PC-3 (cell line): ENCODE data around the gene TAF11L11. TPM values are rescaled to one million over a fixed set of nuclear protein-coding genes. Genes with fewer than 3 reads are reported as not detected.
"Not testable (repeated sequence)": the region's sequence is repeated elsewhere in the genome, so short reads cannot be mapped to it uniquely, and the experiment has no call there.

Experiments used
- ATAC-seq: fragments of 200-7000 bp; cut with Tn5 transposase; 2 replicates; pipeline ENCODE4 v1.9.1; 2020; ENCODE audit warnings: mild to moderate bottlenecking, moderate library complexity
- BruUV-seq: library from RNA; stranded (reverse); fragments of 400-500 nt; replicated peaks from 2 replicates; lab custom pipeline; 2021; lab: Mats Ljungman, UMichigan
- CTCF ChIA-PET: fragments of 300-600 bp; sonication (Branson Sonifier 250); formaldehyde crosslinking; loops from one replicate; lab custom pipeline; 2022; ENCODE audit warnings: antibody characterized with exemption; lab: Charles Lee
- POLR2A ChIA-PET: fragments of 300-600 bp; sonication (Branson Sonifier 250); formaldehyde crosslinking; loops from one replicate; lab custom pipeline; 2022; ENCODE audit warnings: antibody characterized with exemption; ENCODE audit not compliant: unreplicated experiment; lab: Charles Lee
- DNase-seq: peaks from one replicate; pipeline ENCODE4 v3.0.0-alpha.2; 2015
- H2AFZ ChIP-seq: fragments of 300-600 bp; sonication (generic); 2 replicates; pipeline ENCODE4 v1.6.0; 2016; ENCODE audit warnings: antibody characterized with exemption, low read length
- H3F3A ChIP-seq: fragments of 300-600 bp; sonication (generic); one replicate; pipeline ENCODE4 v1.6.0; 2017; ENCODE audit warnings: antibody characterized with exemption, low read length, control low read depth, mild to moderate bottlenecking; ENCODE audit not compliant: unreplicated experiment
- H3K27ac ChIP-seq: fragments of 300-600 bp; sonication (generic); 2 replicates; pipeline ENCODE4 v1.5.1; 2016; ENCODE audit warnings: mild to moderate bottlenecking, low read length
- H3K27me3 ChIP-seq: fragments of 300-600 bp; sonication (generic); 2 replicates; pipeline ENCODE4 v1.6.1; 2016; ENCODE audit warnings: low read length, mixed read lengths
- H3K36me3 ChIP-seq: fragments of 300-600 bp; sonication (generic); 2 replicates; pipeline ENCODE4 v1.6.1; 2016; ENCODE audit warnings: low read depth, mixed run types, low read length, mixed read lengths
- H3K4me1 ChIP-seq: fragments of 300-600 bp; sonication (generic); 2 replicates; pipeline ENCODE4 v1.5.1; 2016; ENCODE audit warnings: low read length; ENCODE audit not compliant: insufficient read depth
- H3K4me2 ChIP-seq: fragments of 300-600 bp; sonication (generic); 2 replicates; pipeline ENCODE4 v1.6.0; 2016; ENCODE audit warnings: low read length
- H3K4me3 ChIP-seq: fragments of 300-600 bp; sonication (generic); 2 replicates; pipeline ENCODE4 v1.5.1; 2016; ENCODE audit warnings: mild to moderate bottlenecking, low read length, mixed read lengths
- H3K79me2 ChIP-seq: fragments of 300-600 bp; sonication (generic); 2 replicates; pipeline ENCODE4 v1.6.1; 2017; ENCODE audit warnings: low read length, mixed read lengths
- H3K9ac ChIP-seq: fragments of 300-600 bp; sonication (generic); 2 replicates; pipeline ENCODE4 v1.6.0; 2016; ENCODE audit warnings: mild to moderate bottlenecking, low read length
- H3K9me2 ChIP-seq: fragments of 300-600 bp; sonication (generic); replicated peaks from 2 replicates; pipeline ENCODE4 v1.6.1; 2016; ENCODE audit warnings: mixed run types, low read length, mixed read lengths
- H3K9me3 ChIP-seq: fragments of 300-600 bp; sonication (generic); 2 replicates; pipeline ENCODE4 v1.6.1; 2016; ENCODE audit warnings: low read length, mixed read lengths
- H4K20me1 ChIP-seq: fragments of 300-600 bp; sonication (generic); 2 replicates; pipeline ENCODE4 v1.6.1; 2016; ENCODE audit warnings: low read length, mixed read lengths
- EZH2 ChIP-seq: fragments of 300-600 bp; sonication (generic); IDR thresholded peaks from one replicate; pipeline ENCODE4 v1.6.1; 2017; ENCODE audit warnings: antibody characterized with exemption, mild to moderate bottlenecking, low read length; ENCODE audit not compliant: unreplicated experiment
- EZH2phosphoT487 ChIP-seq: fragments of 300-600 bp; sonication (generic); IDR thresholded peaks from 2 replicates; pipeline ENCODE4 v1.6.1; 2018; ENCODE audit warnings: mild to moderate bottlenecking, antibody characterized with exemption, low read length, borderline replicate concordance
- intact Hi-C: fragments of 100-400 bp; cut with micrococcal nuclease; formaldehyde crosslinking; loops from 2 replicates; pipeline ENCODE4 v1.9.0; 2023
- total RNA-seq: library from RNA; depleted of rRNA; stranded (reverse); fragments of >200 nt; gene quantifications from 2 replicates; pipeline ENCODE4 v1.2.3, GENCODE V29; 2014
- TF ChIP-seq, protein P1 (sequence below): fragments of 300-600 bp; sonication (generic); conservative IDR thresholded peaks from 2 replicates; pipeline ENCODE4 v1.5.1; 2017; ENCODE audit warnings: antibody characterized with exemption, low read depth, mild to moderate bottlenecking, low read length

The TAF11L11 gene
- total RNA-seq, 1 experiment from 2014 or later: not detected

GRCh38 chr5:17619354-17619753 lies 15.4 kb downstream of the TAF11L11 start:
- H3K9me3 ChIP-seq: no peaks in the 10 kb centered on the region
- no peaks in the 10 kb centered on the region for H3K79me2 ChIP-seq
- TF ChIP-seq, protein P1, sequence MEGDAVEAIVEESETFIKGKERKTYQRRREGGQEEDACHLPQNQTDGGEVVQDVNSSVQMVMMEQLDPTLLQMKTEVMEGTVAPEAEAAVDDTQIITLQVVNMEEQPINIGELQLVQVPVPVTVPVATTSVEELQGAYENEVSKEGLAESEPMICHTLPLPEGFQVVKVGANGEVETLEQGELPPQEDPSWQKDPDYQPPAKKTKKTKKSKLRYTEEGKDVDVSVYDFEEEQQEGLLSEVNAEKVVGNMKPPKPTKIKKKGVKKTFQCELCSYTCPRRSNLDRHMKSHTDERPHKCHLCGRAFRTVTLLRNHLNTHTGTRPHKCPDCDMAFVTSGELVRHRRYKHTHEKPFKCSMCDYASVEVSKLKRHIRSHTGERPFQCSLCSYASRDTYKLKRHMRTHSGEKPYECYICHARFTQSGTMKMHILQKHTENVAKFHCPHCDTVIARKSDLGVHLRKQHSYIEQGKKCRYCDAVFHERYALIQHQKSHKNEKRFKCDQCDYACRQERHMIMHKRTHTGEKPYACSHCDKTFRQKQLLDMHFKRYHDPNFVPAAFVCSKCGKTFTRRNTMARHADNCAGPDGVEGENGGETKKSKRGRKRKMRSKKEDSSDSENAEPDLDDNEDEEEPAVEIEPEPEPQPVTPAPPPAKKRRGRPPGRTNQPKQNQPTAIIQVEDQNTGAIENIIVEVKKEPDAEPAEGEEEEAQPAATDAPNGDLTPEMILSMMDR: no peak
- ChIA-PET POLR2A (interaction anchor here (0.6 kb wide), 1 partner anchor 200 kb away, joined by 6 read pairs; no protein-coding TSS in a partner anchor), CTCF (no interaction called here)
- peak; percentile 90 for DNase-seq
- no peak overlapping the region for H3K27ac ChIP-seq
- no peaks in the 10 kb centered on the region for H4K20me1 ChIP-seq
- peaks cover 14% of the 10 kb centered on the region for H3K4me1 ChIP-seq
- H3K9ac ChIP-seq: no peak overlapping the region
- no peaks in the 10 kb centered on the region for H3F3A ChIP-seq
- no peaks in the 10 kb centered on the region for H3K27me3 ChIP-seq
- no peak overlapping the region for H3K4me2 ChIP-seq
- no peaks in the 10 kb centered on the region for H3K9me2 ChIP-seq
- peak; percentile 77 for ATAC-seq
- intact Hi-C loops: no loop called here
- H3K4me3 ChIP-seq: no peak overlapping the region
- no peak overlapping the region for H2AFZ ChIP-seq
- no TSS peak for BruUV-seq
- no peaks in the 10 kb centered on the region for H3K36me3 ChIP-seq

- Histone ChIP-seq H3K79me2 (no peaks in the 10 kb centered on the region), H3F3A (no peaks in the 10 kb centered on the region), H3K4me3 (no peak overlapping the region), H3K4me1 (peaks cover 14% of the 10 kb centered on the region), H2AFZ (no peak overlapping the region), H4K20me1 (no peaks in the 10 kb centered on the region), H3K27ac (no peak overlapping the region), H3K9me3 (no peaks in the 10 kb centered on the region), H3K9ac (no peak overlapping the region), H3K27me3 (no peaks in the 10 kb centered on the region), H3K36me3 (no peaks in the 10 kb centered on the region), H3K9me2 (no peaks in the 10 kb centered on the region), H3K4me2 (no peak overlapping the region)
- no TSS peak for BruUV-seq
- no peak for DNase-seq
- CTCF ChIA-PET: no interaction called here
- POLR2A ChIA-PET: no interaction called here
- TF ChIP-seq EZH2phosphoT487 (no peak), EZH2 (no peak)
- TF ChIP-seq, protein P1: peak; percentile 55
- ATAC-seq: no peak
- intact Hi-C loops: no loop called here
These were observed 16.6 kb downstream of the TAF11L11 start for GRCh38 chr5:17620627-17621026.

DNA sequence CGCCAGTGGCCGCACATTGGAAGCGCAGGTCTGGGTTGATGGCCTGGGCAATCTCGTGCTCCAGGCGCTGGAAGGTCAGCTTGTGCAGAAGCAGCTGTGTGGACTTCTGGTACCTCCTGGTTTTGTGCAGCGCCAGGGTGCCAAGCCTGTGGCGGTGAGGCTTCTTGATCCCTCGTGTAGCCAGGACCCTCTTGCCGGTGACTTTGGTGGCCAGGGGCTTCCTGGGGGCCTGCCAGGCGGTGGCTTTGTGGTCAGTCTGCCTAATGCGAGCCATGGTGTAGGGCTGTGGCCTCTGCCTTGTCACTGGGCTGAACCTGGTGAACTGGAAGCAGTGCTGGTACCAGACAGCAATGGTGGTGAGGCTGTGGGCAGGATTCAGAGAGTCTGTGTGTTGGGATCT lies 21.7 kb downstream of the TAF11L11 start:
- TF ChIP-seq EZH2phosphoT487 (no peak), EZH2 (no peak)
- TF ChIP-seq, protein P1: no peak
- no peak overlapping the region for H3K9ac ChIP-seq
- H3F3A ChIP-seq: no peaks in the 10 kb centered on the region
- no peak overlapping the region for H3K4me3 ChIP-seq
- H3K9me3 ChIP-seq: no peaks in the 10 kb centered on the region
- no peak overlapping the region for H3K27ac ChIP-seq
- no peaks in the 10 kb centered on the region for H3K27me3 ChIP-seq
- ATAC-seq: no peak
- no peaks in the 10 kb centered on the region for H3K9me2 ChIP-seq
- H3K4me2 ChIP-seq: no peak overlapping the region
- ChIA-PET CTCF (no interaction called here), POLR2A (no interaction called here)
- H4K20me1 ChIP-seq: no peaks in the 10 kb centered on the region
- no peaks in the 10 kb centered on the region for H3K4me1 ChIP-seq
- no peak for DNase-seq
- H2AFZ ChIP-seq: no peak overlapping the region
- H3K79me2 ChIP-seq: no peaks in the 10 kb centered on the region
- intact Hi-C loops: no loop called here
- no peaks in the 10 kb centered on the region for H3K36me3 ChIP-seq
- no TSS peak for BruUV-seq

DNA sequence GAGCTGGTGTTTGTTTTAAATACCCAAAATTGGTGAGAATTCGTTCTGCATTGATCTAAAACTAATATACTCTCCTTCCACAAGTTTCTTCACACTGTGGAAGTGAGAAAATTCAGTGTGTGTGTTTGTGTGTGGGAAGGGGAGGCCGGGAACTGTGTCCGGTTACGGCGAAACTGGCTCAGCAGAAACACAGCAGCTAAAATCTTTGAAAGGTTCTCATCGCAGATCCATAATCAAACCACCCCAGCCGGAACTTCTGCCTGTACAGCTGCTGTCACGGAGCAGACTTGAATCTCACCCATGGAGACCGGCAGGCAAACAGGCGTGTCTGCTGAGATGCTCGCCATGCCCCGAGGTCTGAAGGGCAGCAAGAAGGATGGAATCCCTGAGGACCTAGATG lies 27.8 kb downstream of the TAF11L11 start, which contains the start of gene TAF11L13:
Gene TAF11L13, plus strand, starts transcription at position 301 of the 400 bp plus-strand sequence.
- DNase-seq, CTCF ChIA-PET, H3F3A ChIP-seq, H3K4me2 ChIP-seq, H2AFZ ChIP-seq, POLR2A ChIA-PET, H3K27ac ChIP-seq, intact Hi-C loops, ATAC-seq, H3K27me3 ChIP-seq, BruUV-seq, H3K4me1 ChIP-seq, H4K20me1 ChIP-seq, H3K9me3 ChIP-seq, H3K79me2 ChIP-seq, H3K9me2 ChIP-seq, H3K4me3 ChIP-seq, H3K36me3 ChIP-seq, H3K9ac ChIP-seq: not testable (repeated sequence)
